Choroid plexus epithelial cell (primary cell): Measurements from ENCODE around the gene NUMBL.

Source experiments
- DNase-seq: peaks from one replicate; pipeline ENCODE4 v3.0.0-alpha.2; 2010; ENCODE audit warnings: low read depth
- H3K4me3 ChIP-seq: 2 replicates; pipeline ENCODE4 v1.5.1; 2011; ENCODE audit warnings: low read depth, mild to moderate bottlenecking, control low read depth, low read length, moderate library complexity
- TF ChIP-seq, protein P1 (sequence below): conservative IDR thresholded peaks from 2 replicates; pipeline ENCODE4 v1.5.1; 2011; ENCODE audit warnings: low read depth, mild to moderate bottlenecking, control low read depth, inconsistent platforms, low read length, moderate library complexity

The NUMBL gene

DNA sequence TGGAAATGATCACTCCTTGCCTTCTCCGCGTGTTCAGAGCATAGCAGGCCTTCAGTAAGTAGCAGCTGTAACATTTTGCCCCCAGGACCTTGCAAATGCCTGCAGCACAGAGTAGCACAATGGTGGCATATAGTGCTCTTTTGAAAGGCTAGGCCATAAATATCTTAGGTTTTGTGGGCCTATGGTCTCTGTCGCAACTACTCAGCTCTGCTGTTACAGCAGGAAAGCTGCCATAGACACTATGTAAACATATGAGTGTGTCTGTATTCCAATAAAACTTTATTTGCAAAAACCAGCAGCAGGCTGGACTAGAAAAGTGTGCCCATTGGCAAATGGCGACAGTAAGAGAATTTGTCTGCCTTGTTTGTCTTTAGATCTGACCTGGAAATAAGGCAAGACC, 35.8 kb upstream of the NUMBL start:
- no peak overlapping the region for H3K4me3 ChIP-seq
- TF ChIP-seq, protein P1, sequence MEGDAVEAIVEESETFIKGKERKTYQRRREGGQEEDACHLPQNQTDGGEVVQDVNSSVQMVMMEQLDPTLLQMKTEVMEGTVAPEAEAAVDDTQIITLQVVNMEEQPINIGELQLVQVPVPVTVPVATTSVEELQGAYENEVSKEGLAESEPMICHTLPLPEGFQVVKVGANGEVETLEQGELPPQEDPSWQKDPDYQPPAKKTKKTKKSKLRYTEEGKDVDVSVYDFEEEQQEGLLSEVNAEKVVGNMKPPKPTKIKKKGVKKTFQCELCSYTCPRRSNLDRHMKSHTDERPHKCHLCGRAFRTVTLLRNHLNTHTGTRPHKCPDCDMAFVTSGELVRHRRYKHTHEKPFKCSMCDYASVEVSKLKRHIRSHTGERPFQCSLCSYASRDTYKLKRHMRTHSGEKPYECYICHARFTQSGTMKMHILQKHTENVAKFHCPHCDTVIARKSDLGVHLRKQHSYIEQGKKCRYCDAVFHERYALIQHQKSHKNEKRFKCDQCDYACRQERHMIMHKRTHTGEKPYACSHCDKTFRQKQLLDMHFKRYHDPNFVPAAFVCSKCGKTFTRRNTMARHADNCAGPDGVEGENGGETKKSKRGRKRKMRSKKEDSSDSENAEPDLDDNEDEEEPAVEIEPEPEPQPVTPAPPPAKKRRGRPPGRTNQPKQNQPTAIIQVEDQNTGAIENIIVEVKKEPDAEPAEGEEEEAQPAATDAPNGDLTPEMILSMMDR, result no peak
- DNase-seq, result no peak

DNA sequence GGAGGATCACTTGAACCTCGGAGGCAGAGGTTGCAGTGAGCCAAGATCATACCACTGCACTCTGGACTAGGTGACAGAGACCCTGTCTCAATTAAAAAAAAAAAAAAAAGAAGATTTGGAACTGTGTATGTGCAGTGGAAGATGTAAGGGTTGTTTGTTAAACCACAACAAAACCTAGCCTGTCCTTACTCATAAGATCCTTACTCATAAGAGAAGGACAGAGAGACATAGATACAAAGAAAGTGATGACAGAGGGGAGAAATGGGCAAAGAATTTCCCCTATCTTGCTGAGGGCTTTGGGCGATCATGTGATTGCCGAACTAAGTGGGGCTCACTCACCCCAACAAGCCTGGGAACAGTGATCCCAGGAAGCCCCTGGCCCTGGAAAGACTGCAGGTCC, 34.4 kb upstream of the NUMBL start:
- no peak overlapping the region for H3K4me3 ChIP-seq
- no peak for DNase-seq
- TF ChIP-seq, protein P1, result no peak

DNA sequence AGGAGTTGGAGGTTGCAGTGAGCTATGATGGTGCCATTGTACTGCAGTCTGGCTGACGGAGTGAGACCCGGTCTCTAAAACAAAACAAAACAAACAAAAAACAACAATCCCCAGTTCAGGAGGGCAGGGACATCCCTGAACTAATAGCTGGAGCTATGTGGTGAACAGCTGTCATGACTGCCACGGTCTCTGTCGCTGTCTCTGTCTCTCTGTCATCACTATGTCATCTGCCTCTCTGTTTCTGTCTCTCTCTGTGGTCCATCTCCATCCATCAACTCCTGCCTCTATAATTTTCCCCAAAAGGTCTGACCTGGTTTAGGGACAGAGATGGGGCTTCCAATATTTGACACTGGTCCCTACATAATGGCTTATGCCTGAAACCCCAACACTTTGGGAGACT, 33.9 kb upstream of the NUMBL start:
- no peak for DNase-seq
- H3K4me3 ChIP-seq, result no peak overlapping the region
- TF ChIP-seq, protein P1, result no peak

DNA sequence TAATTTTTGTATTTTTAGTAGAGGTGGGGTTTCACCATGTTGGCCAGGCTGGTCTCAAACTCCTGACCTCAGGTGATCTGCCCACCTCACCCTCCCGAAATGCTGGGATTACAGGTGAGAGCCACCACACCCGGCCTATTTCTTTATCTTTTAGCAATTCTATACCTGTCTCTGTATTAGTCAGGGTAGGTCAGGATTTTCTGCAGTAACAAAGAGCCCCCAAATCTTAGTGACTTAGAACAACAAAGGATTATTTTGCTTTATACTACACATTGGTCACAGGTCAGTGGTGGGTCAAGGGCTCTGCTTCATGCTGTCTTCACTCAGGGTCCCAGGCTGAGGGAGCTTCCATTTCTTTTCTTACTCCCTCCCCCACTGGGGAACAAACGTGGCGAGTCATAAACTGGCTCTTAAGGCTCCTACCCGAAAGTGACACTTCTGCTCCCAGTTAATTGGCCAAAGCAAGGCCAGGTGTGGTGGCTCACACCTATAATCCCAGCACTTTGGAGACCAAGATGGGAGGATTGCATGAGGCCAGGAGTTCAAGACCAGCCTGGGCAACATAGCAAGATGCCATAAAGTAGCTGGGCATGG, 33.3 kb upstream of the NUMBL start:
- no peak overlapping the region for H3K4me3 ChIP-seq
- DNase-seq, result no peak
- TF ChIP-seq, protein P1, result no peak

DNA sequence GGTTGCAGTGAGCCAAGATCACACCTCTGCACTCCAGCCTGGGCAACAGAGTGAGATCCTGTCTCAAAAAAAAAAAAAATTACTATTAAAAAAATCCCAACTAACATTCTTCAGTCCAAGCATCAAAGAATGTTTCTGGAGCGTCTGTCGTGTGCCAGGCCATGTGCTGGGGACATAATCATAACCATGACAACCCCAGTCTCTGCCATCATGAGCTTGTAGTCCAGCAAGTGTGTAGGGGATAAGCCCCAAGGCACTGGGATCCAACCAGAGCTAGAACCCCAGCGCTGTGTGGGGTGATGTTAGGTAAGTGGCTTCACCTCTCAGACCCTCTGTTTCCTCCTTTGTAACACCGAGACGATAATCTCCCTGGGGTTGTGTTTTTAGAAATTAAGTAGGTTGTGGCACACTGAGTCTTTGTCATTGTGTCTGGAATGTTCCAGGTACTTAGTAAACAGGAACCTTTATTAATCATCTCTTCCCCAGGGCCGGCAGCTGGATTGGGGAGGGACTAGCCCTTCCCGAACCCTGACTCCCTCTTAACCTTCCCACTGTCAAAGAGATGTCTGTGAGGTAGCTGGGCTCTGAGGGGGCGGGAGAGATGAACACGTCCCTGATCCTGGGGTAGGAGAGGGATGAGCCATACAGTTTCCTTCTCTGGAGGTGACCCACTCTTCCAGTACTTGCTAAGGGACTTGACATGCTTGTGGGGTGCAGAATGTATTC, 31.6 kb upstream of the NUMBL start:
- TF ChIP-seq, protein P1, result no peak
- H3K4me3 ChIP-seq, result peak overlapping the region; percentile 18
- peak; percentile 40 for DNase-seq

DNA sequence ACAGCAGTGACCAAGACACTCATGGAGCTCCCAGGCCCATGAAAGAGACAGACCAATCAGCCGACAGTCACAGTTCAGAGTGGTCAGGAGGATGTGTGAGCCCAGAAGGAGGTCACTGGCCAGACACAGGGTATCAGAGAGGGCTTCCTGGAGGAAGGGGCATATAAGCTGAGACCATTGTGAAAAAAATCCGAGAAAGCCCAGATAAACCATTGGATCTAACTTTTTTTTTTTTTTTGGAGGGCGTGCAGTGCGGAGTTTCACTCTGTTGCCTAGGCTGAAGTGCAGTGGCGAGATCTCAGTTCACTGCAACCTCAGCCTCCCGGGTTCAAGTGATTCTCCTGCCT, 30.7 kb upstream of the NUMBL start:
- peak overlapping the region; percentile 81 for H3K4me3 ChIP-seq
- DNase-seq, result peak; percentile 16
- TF ChIP-seq, protein P1, result no peak

DNA sequence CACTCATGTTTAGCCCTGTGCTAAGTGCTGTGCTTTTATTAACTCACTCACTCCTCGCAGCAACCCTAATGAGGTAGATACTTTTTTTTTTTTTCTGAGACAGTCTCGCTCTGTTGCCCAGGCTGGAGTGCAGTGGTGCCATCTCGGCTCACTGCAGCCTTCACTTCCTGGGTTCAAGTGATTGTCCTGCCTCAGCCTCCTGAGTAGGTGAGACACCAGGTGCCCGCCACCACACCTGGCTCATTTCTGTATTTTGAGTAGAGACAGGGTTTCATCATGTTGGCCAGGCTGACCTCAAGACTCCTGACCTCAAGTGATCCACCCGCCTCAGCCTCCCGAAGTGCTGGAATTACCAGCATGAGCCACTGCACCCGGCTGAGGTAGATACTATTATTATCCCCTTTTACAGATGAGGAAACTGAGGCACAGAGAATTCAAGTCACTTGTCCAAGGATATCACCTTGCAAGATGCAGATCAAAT, 29.0 kb upstream of the NUMBL start:
- TF ChIP-seq, protein P1, result no peak
- peak overlapping the region; percentile 81 for H3K4me3 ChIP-seq
- no peak for DNase-seq
